Subcutaneous adipose tissue (tissue), 4 donors: ENCODE measurements around the gene INVS. TPM values are rescaled to one million over a fixed set of nuclear protein-coding genes. Genes with fewer than 3 reads are reported as not detected.

Experiments used
- CTCF ChIP-seq: fragments of 450-650 bp; IDR thresholded peaks from one replicate; pipeline ENCODE4 v1.5.1; 2016; ENCODE audit warnings: low read depth, mild to moderate bottlenecking, control low read depth, antibody characterized with exemption, moderate library complexity
- total RNA-seq, 4 donors: library from RNA; depleted of rRNA; stranded (reverse); fragments of >200 nt; gene quantifications; one replicate each; pipeline ENCODE4 v1.1.0, GENCODE V29; 2016

The INVS gene
- total RNA-seq, 4 donors from 2014 or later = 33.0 to 36.4 (median 35.9) TPM

- no peak for TF ChIP-seq CTCF
Observed at GRCh38 chr9:100213730-100214477, 114.9 kb downstream of the INVS start.

GRCh38 chr9:100216178-100216787, 117.2 kb downstream of the INVS start:
- TF ChIP-seq CTCF = no peak

GRCh38 chr9:100217536-100217935, 118.5 kb downstream of the INVS start:
- TF ChIP-seq CTCF = no peak

DNA sequence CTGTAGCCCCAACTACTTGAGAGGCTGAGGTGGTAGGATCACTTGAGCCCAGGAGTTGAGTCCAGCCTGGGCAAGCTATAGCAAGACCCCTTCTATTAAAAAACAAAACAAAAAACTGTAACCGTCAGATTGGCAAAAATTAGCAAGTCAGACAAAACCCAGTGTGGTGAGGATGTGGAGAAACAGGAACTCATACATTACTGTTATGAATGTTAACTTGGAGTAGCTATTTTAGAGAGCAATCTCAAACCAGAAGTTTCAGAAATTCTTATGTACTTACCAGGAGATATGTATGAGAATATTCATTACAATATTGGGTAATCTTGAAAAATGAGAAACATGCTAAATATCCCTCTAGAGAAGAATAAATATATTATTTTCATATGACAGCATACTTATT, 120.3 kb downstream of the INVS start:
- no peak for TF ChIP-seq CTCF

DNA sequence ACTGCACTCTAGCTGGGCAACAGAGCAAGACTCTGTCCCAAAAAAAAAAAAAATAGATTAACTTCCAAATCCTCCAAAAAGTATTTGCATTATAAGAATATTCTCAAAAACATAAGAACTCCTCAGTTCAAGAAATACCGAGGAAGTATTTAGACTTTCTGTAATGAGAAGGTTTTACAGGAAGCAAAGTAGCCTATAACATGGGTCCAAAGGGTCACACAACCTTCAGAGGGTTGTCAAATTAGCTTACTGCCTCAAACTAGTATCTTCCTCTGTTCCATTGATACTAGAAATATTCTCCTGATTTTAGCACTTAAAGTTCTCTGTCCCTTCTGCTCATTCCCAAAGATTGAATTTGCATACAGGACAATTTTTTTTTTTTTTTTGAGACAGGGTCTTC, 121.9 kb downstream of the INVS start:
- TF ChIP-seq CTCF = no peak

GRCh38 chr9:100221538-100221937, 122.5 kb downstream of the INVS start:
- TF ChIP-seq CTCF = no peak

DNA sequence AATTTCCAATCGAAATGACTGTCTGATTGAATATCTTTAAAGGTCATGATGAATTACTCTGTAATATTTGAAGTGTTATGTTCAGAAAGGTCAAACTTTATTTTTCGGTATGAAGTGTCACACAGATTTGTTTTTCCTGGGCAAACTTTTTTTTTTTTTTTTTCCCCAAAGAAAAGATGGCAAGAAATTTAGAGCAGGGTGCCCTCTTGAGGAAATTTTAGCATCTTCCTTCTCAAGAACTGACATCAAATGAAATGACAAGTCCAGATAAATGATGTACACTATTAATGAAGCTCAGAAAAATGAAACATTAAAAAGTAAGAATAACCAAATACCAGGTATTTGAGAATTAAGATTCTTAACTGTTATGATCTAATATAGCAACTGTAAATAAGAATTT, 123.6 kb downstream of the INVS start:
- TF ChIP-seq CTCF = no peak
